Sigmoid colon (tissue), 7 donors: ENCODE results near the gene CACNA1D. TPM values are rescaled to one million over a fixed set of nuclear protein-coding genes. Genes with fewer than 3 reads are reported as not detected.

Experiments used
- DNase-seq: peaks from one replicate; pipeline ENCODE4 v3.0.0-alpha.2; 2019
- H3K27ac ChIP-seq, 4 donors: fragments of 200-600 bp; sonication (generic); one replicate each; pipeline ENCODE4 v1.5.1; 2016 to 2019; ENCODE audit warnings: mild to moderate bottlenecking in 1 of 4
- H3K27me3 ChIP-seq, 3 donors: fragments of 200-600 bp; sonication (generic); one replicate each; pipeline ENCODE4 v1.5.1; 2019; ENCODE audit warnings: mild to moderate bottlenecking in 1 of 3
- H3K36me3 ChIP-seq, 4 donors: fragments of 200-600 bp; sonication (generic); one replicate each; pipeline ENCODE4 v1.5.1; 2016 to 2019
- H3K4me1 ChIP-seq, 4 donors: fragments of 200-600 bp; sonication (generic); one replicate each; pipeline ENCODE4 v1.5.1; 2017 to 2019
- H3K4me3 ChIP-seq, 4 donors: fragments of 200-600 bp; sonication (generic); one replicate each; pipeline ENCODE4 v1.5.1; 2017 to 2019; ENCODE audit warnings: mild to moderate bottlenecking in 2 of 4, moderate library complexity in 1 of 4
- H3K9me3 ChIP-seq, 4 donors: fragments of 200-600 bp in 3 of 4; sonication (generic) in 3 of 4; one replicate each; pipeline versions ENCODE4 v1.5.1 to v1.6.1; 2013 to 2019
- CTCF ChIP-seq, 4 experiments: fragments of 450-650 bp in 3 of 4; fragments of 200-600 bp in 1 of 4; IDR thresholded peaks; one replicate each; pipeline ENCODE4 v1.5.1; 2016 to 2019; ENCODE audit warnings: antibody characterized with exemption in 4 of 4, mild to moderate bottlenecking in 3 of 4, moderate library complexity in 2 of 4
- EP300 ChIP-seq, 4 donors: sonication (generic); formaldehyde crosslinking; IDR thresholded peaks; one replicate each; pipeline ENCODE4 v1.6.1; 2017; ENCODE audit warnings: antibody characterized with exemption in 4 of 4
- POLR2A ChIP-seq, 2 donors: fragments of 450-650 bp; IDR thresholded peaks; one replicate each; pipeline ENCODE4 v1.6.1; 2016; ENCODE audit warnings: antibody characterized with exemption in 2 of 2, mild to moderate bottlenecking in 2 of 2, moderate library complexity in 2 of 2
- POLR2AphosphoS5 ChIP-seq, 4 donors: sonication (generic); formaldehyde crosslinking; IDR thresholded peaks; one replicate each; pipeline ENCODE4 v1.6.1; 2017; ENCODE audit warnings: antibody characterized with exemption in 4 of 4
- WGBS, 2 donors: extraction: QIAGEN DNeasy Blood & Tissue Kit; methylation state at CpG; one replicate each; pipeline ENCODE4 v1.1.7; 2013; 5-methylcytosine and 5-hydroxymethylcytosine counted together
- intact Hi-C: fragments of 100-400 bp; cut with DNase I; formaldehyde crosslinking; loops from one replicate; pipeline ENCODE4 v1.15.1; 2023
- polyA plus RNA-seq, 3 donors: library from polyadenylated mRNA; stranded (reverse); fragments of 200-250 nt; gene quantifications; one replicate each; pipeline ENCODE4 v1.2.3, GENCODE V29; 2013
- total RNA-seq, 4 donors: library from RNA; depleted of rRNA; stranded (reverse); fragments of >200 nt; gene quantifications; one replicate each; pipeline ENCODE4 v1.1.0, GENCODE V29; 2016
- donor health status: healthy with polysubstance abuse.
- donor health status: Bipolar disorder and iron deficiency.
- donor health status: healthy.

CACNA1D gene
- total and polyA plus RNA-seq, 7 donors = 1.2 to 9.7 (median 4.8) TPM

DNA sequence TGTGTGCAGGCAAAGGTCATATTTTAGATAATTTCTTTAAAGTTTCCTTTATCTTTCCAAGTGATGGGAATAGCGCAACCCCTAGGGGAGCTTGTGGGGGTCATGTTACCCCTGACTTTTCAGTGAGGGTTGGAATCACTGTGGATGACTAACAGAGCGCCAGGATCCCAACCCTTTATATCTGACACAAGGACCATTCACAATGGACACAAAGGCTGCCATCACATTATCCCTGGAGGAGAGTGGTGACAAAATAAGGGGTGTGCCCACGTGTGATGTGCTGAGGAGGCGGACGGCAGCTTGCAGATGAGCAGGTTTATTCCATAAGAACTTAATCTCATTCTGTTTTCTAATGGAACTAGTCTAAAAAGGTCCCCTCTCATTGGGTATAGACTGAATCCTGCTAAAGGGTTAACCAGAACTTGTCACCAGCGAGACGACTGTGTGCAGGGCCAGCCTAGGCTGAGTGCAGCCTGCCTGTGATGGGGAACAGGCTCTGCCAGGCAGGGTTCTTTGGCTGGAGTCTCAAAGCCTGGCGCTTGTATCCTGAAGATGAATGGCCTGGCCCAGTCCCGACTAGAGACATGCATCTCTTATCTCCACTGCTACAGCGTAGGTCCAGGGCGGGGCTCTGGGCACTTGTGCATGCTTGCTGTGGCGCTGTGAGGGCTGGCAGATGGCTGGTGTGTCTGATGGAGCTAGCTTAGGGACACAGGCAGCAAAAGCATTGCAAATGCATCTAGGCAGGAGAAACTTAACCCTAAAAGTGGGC, 301.6 kb downstream of the CACNA1D start:
- H3K36me3 ChIP-seq = no peaks in the 10 kb centered on the region
- WGBS, 2 donors = 40 to 62% methylated on average over 12 of the region's 12 CpGs
- no peak for TF ChIP-seq POLR2A (IDR thresholded peaks at IDR 0.05)
- TF ChIP-seq POLR2AphosphoS5 (IDR thresholded peaks at IDR 0.05) = peak in 1 of 4 donors; percentile 17
- peaks cover 0 to 10% (median 4%) of the 10 kb centered on the region in 4 donors for H3K4me1 ChIP-seq
- no peaks in the 10 kb centered on the region for H3K27me3 ChIP-seq
- no peak for DNase-seq
- intact Hi-C loops = no loop called here
- no peaks in the 10 kb centered on the region for H3K9me3 ChIP-seq
- H3K27ac ChIP-seq = no peak overlapping the region
- no peak overlapping the region for H3K4me3 ChIP-seq

DNA sequence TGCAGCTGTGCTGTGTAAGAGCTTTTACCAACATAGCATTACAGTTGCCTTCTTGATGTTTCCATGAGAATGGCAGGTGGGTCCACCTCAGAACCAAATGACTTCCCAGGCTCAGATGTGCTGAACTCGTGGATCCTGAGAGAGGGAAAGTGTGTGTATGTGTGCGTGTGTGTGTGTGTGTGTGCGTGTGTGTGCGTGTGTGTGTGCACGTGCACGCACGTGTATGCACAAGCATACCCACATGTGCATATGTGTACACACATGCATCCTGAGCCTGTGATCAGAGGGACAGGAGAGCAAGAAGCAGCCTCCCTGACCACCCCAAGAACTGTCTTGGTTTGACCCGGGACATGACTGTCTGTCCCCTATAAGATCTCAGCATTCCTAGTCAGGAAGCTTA, 303.7 kb downstream of the CACNA1D start:
- 85 to 86% methylated on average over 8 of the region's 8 CpGs for WGBS, 2 donors

GRCh38 chr3:53799338-53799865, 305.0 kb downstream of the CACNA1D start:
- intact Hi-C loops = no loop called here
- WGBS, 2 donors = 96 to 97% methylated on average over 12 of the region's 12 CpGs

More for the DNA sequence above, 303.7 kb downstream of the CACNA1D start:
- H3K9me3 ChIP-seq = no peaks in the 10 kb centered on the region
- intact Hi-C loops = no loop called here
- peaks cover 0 to 10% (median 4%) of the 10 kb centered on the region in 4 donors for H3K4me1 ChIP-seq
- H3K27me3 ChIP-seq = no peaks in the 10 kb centered on the region
- no peak for DNase-seq
- H3K36me3 ChIP-seq = no peaks in the 10 kb centered on the region
- no peak overlapping the region for H3K4me3 ChIP-seq
- TF ChIP-seq EP300 (IDR thresholded peaks at IDR 0.05) = no peak
- TF ChIP-seq POLR2AphosphoS5 (IDR thresholded peaks at IDR 0.05) = no peak
- TF ChIP-seq CTCF (IDR thresholded peaks at IDR 0.05) = no peak
- no peak for TF ChIP-seq POLR2A (IDR thresholded peaks at IDR 0.05)
- no peak overlapping the region for H3K27ac ChIP-seq

GRCh38 chr3:53800041-53800906, 305.9 kb downstream of the CACNA1D start:
- no peak for TF ChIP-seq CTCF (IDR thresholded peaks at IDR 0.05)
- TF ChIP-seq POLR2A (IDR thresholded peaks at IDR 0.05) = no peak
- no peak for TF ChIP-seq POLR2AphosphoS5 (IDR thresholded peaks at IDR 0.05)
- no peak for TF ChIP-seq EP300 (IDR thresholded peaks at IDR 0.05)

More at GRCh38 chr3:53799338-53799865, 305.0 kb downstream of the CACNA1D start:
- TF ChIP-seq POLR2A (IDR thresholded peaks at IDR 0.05) (no peak), EP300 (IDR thresholded peaks at IDR 0.05) (no peak), CTCF (IDR thresholded peaks at IDR 0.05) (no peak), POLR2AphosphoS5 (IDR thresholded peaks at IDR 0.05) (no peak)
- Histone ChIP-seq H3K27me3 (no peaks in the 10 kb centered on the region), H3K36me3 (no peaks in the 10 kb centered on the region), H3K27ac (no peak overlapping the region), H3K4me1 (peaks cover 0 to 10% (median 4%) of the 10 kb centered on the region in 4 donors), H3K9me3 (no peaks in the 10 kb centered on the region), H3K4me3 (no peak overlapping the region)
- no peak for DNase-seq

GRCh38 chr3:53801319-53801718, 306.9 kb downstream of the CACNA1D start:
- no peak overlapping the region for H3K27ac ChIP-seq
- peaks cover 0 to 14% (median 2%) of the 10 kb centered on the region in 4 donors for H3K4me1 ChIP-seq
- TF ChIP-seq POLR2A (IDR thresholded peaks at IDR 0.05) (no peak), POLR2AphosphoS5 (IDR thresholded peaks at IDR 0.05) (no peak), EP300 (IDR thresholded peaks at IDR 0.05) (no peak), CTCF (IDR thresholded peaks at IDR 0.05) (no peak)
- no peak overlapping the region for H3K4me3 ChIP-seq
- 93 to 95% methylated on average over 9 of the region's 9 CpGs for WGBS, 2 donors
- intact Hi-C loops = no loop called here
- peak; percentile 44 for DNase-seq
- no peaks in the 10 kb centered on the region for H3K36me3 ChIP-seq
- H3K9me3 ChIP-seq = no peaks in the 10 kb centered on the region
- no peaks in the 10 kb centered on the region for H3K27me3 ChIP-seq

More at GRCh38 chr3:53800041-53800906, 305.9 kb downstream of the CACNA1D start:
- Histone ChIP-seq H3K9me3 (no peaks in the 10 kb centered on the region), H3K36me3 (no peaks in the 10 kb centered on the region), H3K27ac (no peak overlapping the region), H3K4me3 (no peak overlapping the region), H3K4me1 (peaks cover 0 to 15% (median 5%) of the 10 kb centered on the region in 4 donors), H3K27me3 (no peaks in the 10 kb centered on the region)
- intact Hi-C loops = no loop called here
- no peak for DNase-seq
- WGBS, 2 donors = 84 to 88% methylated on average over 16 of the region's 16 CpGs
